Measurements from ENCODE around the gene ARHGAP33.

DNA sequence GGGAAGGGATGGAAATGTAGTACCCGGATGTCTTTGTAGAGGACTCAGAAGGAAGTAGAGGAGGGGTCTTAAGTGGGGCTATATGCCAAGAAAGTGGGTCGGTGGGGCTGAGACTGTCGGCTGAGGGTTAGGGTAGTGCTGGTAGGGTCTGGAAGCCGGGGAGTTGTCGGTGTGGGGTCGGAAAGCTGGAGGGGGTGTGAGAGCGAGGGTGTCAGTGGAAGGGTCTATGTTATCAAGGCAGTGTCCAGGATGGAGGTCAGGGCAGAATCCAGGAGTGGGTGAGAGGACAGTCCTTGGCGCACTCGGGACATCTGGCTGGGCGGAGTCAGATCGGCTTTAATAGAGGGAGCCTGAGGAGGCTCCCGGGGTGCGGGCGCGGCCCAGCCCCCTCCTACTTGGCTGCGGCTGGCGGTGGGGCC, 20.2 kb upstream of the ARHGAP33 start:
- TF ChIP-seq, protein P1, sequence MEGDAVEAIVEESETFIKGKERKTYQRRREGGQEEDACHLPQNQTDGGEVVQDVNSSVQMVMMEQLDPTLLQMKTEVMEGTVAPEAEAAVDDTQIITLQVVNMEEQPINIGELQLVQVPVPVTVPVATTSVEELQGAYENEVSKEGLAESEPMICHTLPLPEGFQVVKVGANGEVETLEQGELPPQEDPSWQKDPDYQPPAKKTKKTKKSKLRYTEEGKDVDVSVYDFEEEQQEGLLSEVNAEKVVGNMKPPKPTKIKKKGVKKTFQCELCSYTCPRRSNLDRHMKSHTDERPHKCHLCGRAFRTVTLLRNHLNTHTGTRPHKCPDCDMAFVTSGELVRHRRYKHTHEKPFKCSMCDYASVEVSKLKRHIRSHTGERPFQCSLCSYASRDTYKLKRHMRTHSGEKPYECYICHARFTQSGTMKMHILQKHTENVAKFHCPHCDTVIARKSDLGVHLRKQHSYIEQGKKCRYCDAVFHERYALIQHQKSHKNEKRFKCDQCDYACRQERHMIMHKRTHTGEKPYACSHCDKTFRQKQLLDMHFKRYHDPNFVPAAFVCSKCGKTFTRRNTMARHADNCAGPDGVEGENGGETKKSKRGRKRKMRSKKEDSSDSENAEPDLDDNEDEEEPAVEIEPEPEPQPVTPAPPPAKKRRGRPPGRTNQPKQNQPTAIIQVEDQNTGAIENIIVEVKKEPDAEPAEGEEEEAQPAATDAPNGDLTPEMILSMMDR (IDR thresholded peaks at IDR 0.05) = no peak
- no peak for TF ChIP-seq TAF1 (IDR thresholded peaks at IDR 0.05; ENCODE audit: borderline replicate concordance, low read depth, low read length)
- TF ChIP-seq, protein P2, sequence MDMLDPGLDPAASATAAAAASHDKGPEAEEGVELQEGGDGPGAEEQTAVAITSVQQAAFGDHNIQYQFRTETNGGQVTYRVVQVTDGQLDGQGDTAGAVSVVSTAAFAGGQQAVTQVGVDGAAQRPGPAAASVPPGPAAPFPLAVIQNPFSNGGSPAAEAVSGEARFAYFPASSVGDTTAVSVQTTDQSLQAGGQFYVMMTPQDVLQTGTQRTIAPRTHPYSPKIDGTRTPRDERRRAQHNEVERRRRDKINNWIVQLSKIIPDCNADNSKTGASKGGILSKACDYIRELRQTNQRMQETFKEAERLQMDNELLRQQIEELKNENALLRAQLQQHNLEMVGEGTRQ (IDR thresholded peaks at IDR 0.05; ENCODE audit: borderline replicate concordance, low read depth, low read length) = no peak
- no peak for TF ChIP-seq TEAD4 (IDR thresholded peaks at IDR 0.05; ENCODE audit: borderline replicate concordance, insufficient read depth)
- TF ChIP-seq EP300 (IDR thresholded peaks at IDR 0.05; ENCODE audit: borderline replicate concordance in 1 of 2, low read depth in 1 of 2, low read length in 1 of 2) = no peak
- TF ChIP-seq CHD2 (IDR thresholded peaks at IDR 0.05; ENCODE audit: low read length, partially characterized antibody) = no peak
- TF ChIP-seq SIN3A (IDR thresholded peaks at IDR 0.05; ENCODE audit: borderline replicate concordance, low read depth, low read length) = no peak
- TF ChIP-seq NFIC (IDR thresholded peaks at IDR 0.05; ENCODE audit: borderline replicate concordance) = no peak
- no peak for TF ChIP-seq TCF12 (IDR thresholded peaks at IDR 0.05)
- no peak for TF ChIP-seq EZH2phosphoT487 (IDR thresholded peaks at IDR 0.05; ENCODE audit: borderline replicate concordance, low read depth)
- no peak for TF ChIP-seq POLR2AphosphoS5 (IDR thresholded peaks at IDR 0.05; ENCODE audit: low read depth, low read length)
- no peak for TF ChIP-seq RFX5 (IDR thresholded peaks at IDR 0.05; ENCODE audit: low read length)
- TF ChIP-seq, protein P3, sequence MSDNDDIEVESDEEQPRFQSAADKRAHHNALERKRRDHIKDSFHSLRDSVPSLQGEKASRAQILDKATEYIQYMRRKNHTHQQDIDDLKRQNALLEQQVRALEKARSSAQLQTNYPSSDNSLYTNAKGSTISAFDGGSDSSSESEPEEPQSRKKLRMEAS (IDR thresholded peaks at IDR 0.05; ENCODE audit: low read depth) = no peak
- TF ChIP-seq SMC3 (IDR thresholded peaks at IDR 0.05; ENCODE audit: low read depth, low read length) = no peak
